Measurements from ENCODE around the gene TMEM140.

GRCh38 chr7:135128931-135129330 is 18.9 kb upstream of the TMEM140 start:
- no peak for TF ChIP-seq CTCF (IDR thresholded peaks at IDR 0.05; ENCODE audit: borderline replicate concordance, extremely low read depth, low read length, poor library complexity, severe bottlenecking)
- no peak for TF ChIP-seq EZH2 (IDR thresholded peaks at IDR 0.05; ENCODE audit: borderline replicate concordance, low read depth, low read length, severe bottlenecking)
